GM23338 (cell line): Measurements from ENCODE around the gene ETF1. TPM values are rescaled to one million over a fixed set of nuclear protein-coding genes. Genes with fewer than 3 reads are reported as not detected.

Experiments
- ATAC-seq: fragments of 200-7000 bp; cut with Tn5 transposase; 3 replicates; pipeline ENCODE4 v1.9.1; 2020
- DNase-seq: peaks from one replicate; pipeline ENCODE4 v3.0.0-alpha.2; 2015; ENCODE audit warnings: low spot score
- H2AFZ ChIP-seq: fragments of 200-600 bp; sonication (generic); 2 replicates; pipeline ENCODE4 v1.8.0; 2016; ENCODE audit warnings: antibody characterized with exemption, mild to moderate bottlenecking, moderate library complexity
- H3F3A ChIP-seq: fragments of 200-600 bp; sonication (generic); replicated peaks from 2 replicates; pipeline ENCODE4 v1.8.0; 2017; ENCODE audit warnings: antibody characterized with exemption, mixed run types, low read depth
- H3K27ac ChIP-seq: fragments of 200-600 bp; sonication (generic); 2 replicates; pipeline ENCODE4 v1.6.1; 2016; ENCODE audit warnings: low read depth
- H3K27me3 ChIP-seq: fragments of 200-600 bp; sonication (generic); 2 replicates; pipeline ENCODE4 v1.8.0; 2016; ENCODE audit warnings: mild to moderate bottlenecking, mixed run types, moderate library complexity; ENCODE audit not compliant: insufficient read depth
- H3K36me3 ChIP-seq: fragments of 200-600 bp; sonication (generic); 2 replicates; pipeline ENCODE4 v1.8.0; 2016; ENCODE audit warnings: mild to moderate bottlenecking; ENCODE audit not compliant: insufficient read depth
- H3K4me1 ChIP-seq: fragments of 200-600 bp; sonication (generic); 2 replicates; pipeline ENCODE4 v1.8.0; 2016; ENCODE audit warnings: mild to moderate bottlenecking, moderate library complexity; ENCODE audit not compliant: insufficient read depth
- H3K4me2 ChIP-seq: fragments of 200-600 bp; sonication (generic); 2 replicates; pipeline ENCODE4 v1.7.1; 2017; ENCODE audit warnings: mixed run types
- H3K4me3 ChIP-seq: fragments of 200-600 bp; sonication (generic); 2 replicates; pipeline ENCODE4 v1.6.1; 2016; ENCODE audit warnings: mixed run types
- H3K79me2 ChIP-seq: fragments of 200-600 bp; sonication (generic); replicated peaks from 2 replicates; pipeline ENCODE4 v1.8.0; 2017; ENCODE audit warnings: mild to moderate bottlenecking; ENCODE audit not compliant: insufficient read depth
- H3K9me2 ChIP-seq: fragments of 200-600 bp; sonication (generic); 2 replicates; pipeline ENCODE4 v1.8.0; 2017; ENCODE audit not compliant: insufficient read depth
- H4K20me1 ChIP-seq: fragments of 200-600 bp; sonication (generic); replicated peaks from 2 replicates; pipeline ENCODE4 v1.8.0; 2017; ENCODE audit warnings: mild to moderate bottlenecking; ENCODE audit not compliant: insufficient read depth
- H3K27ac Mint-ChIP-seq: 2 replicates; pipeline ENCODE4 v1.8.0; 2020; ENCODE audit warnings: inconsistent platforms, mild to moderate bottlenecking, moderate library complexity, mixed read lengths
- H3K27me3 Mint-ChIP-seq: 3 replicates; pipeline ENCODE4 v1.8.0; 2022; ENCODE audit warnings: low read depth, mild to moderate bottlenecking, moderate library complexity, mixed read lengths, inconsistent platforms; ENCODE audit not compliant: insufficient read depth, poor library complexity
- H3K36me3 Mint-ChIP-seq: 3 replicates; pipeline ENCODE4 v1.8.0; 2021; ENCODE audit warnings: low read depth, mild to moderate bottlenecking, inconsistent platforms, moderate library complexity, mixed read lengths
- H3K4me1 Mint-ChIP-seq: 3 replicates; pipeline ENCODE4 v1.8.0; 2020; ENCODE audit warnings: mild to moderate bottlenecking, inconsistent platforms, mixed read lengths
- H3K4me3 Mint-ChIP-seq: 3 replicates; pipeline ENCODE4 v1.8.0; 2021; ENCODE audit warnings: moderate library complexity, mild to moderate bottlenecking, inconsistent platforms, mixed read lengths
- H3K9me3 Mint-ChIP-seq: 3 replicates; pipeline ENCODE4 v1.8.0; 2020; ENCODE audit warnings: moderate library complexity, mild to moderate bottlenecking, inconsistent platforms, mixed read lengths
- CTCF ChIP-seq, 2 experiments: fragments of 200-600 bp in 1 of 2; sonication (generic) in 1 of 2; conservative IDR thresholded peaks; 2 replicates each; pipeline versions ENCODE4 v1.5.1 to v1.6.1; 2016 to 2017; ENCODE audit warnings: antibody characterized with exemption in 2 of 2, low read depth in 2 of 2, mild to moderate bottlenecking in 2 of 2, moderate library complexity in 1 of 2
- ETS1 ChIP-seq: IDR thresholded peaks from 2 replicates; pipeline ENCODE4 v1.6.1; 2016; ENCODE audit warnings: antibody characterized with exemption
- EZH2 ChIP-seq: fragments of 200-600 bp; sonication (generic); IDR thresholded peaks from one replicate; pipeline ENCODE4 v1.8.0; 2017; ENCODE audit warnings: antibody characterized with exemption, mild to moderate bottlenecking, low read depth; ENCODE audit not compliant: unreplicated experiment
- EZH2phosphoT487 ChIP-seq: fragments of 200-600 bp; sonication (generic); IDR thresholded peaks from one replicate; pipeline ENCODE4 v1.8.1; 2018; ENCODE audit warnings: antibody characterized with exemption; ENCODE audit not compliant: unreplicated experiment
- JUNB ChIP-seq: IDR thresholded peaks from one replicate; pipeline ENCODE4 v1.6.1; 2016; ENCODE audit warnings: antibody characterized with exemption; ENCODE audit not compliant: unreplicated experiment
- POLR2AphosphoS5 ChIP-seq: IDR thresholded peaks from 2 replicates; pipeline ENCODE4 v1.6.1; 2016; ENCODE audit warnings: antibody characterized with exemption, low read depth
- STAT1 ChIP-seq: IDR thresholded peaks from one replicate; pipeline ENCODE4 v1.6.1; 2016; ENCODE audit warnings: antibody characterized with exemption; ENCODE audit not compliant: unreplicated experiment
- ZNF114 ChIP-seq: fragments of 250-450 bp; sonication (Bioruptor Pico); IDR thresholded peaks from 2 replicates; pipeline ENCODE4 v1.5.0; 2020; ENCODE audit warnings: mild to moderate bottlenecking, moderate library complexity
- ZNF331 ChIP-seq: fragments of 250-450 bp; sonication (Bioruptor Pico); IDR thresholded peaks from 2 replicates; pipeline ENCODE4 v1.5.0; 2020; ENCODE audit warnings: low read depth, mild to moderate bottlenecking, moderate library complexity
- polyA plus RNA-seq: library from polyadenylated mRNA; unstranded; fragments of >200 nt; fragmentation: Nextera tagmentation; extraction: Ambion mirVana; gene quantifications from 2 replicates; pipeline ENCODE4 v1.2.1, GENCODE V29; 2016
- total RNA-seq: library from RNA; depleted of rRNA; stranded (reverse); fragments of >200 nt; shearing (Covaris generic); gene quantifications from 2 replicates; pipeline ENCODE4 v1.2.3, GENCODE V29; 2014

Gene ETF1
- total and polyA plus RNA-seq, 2 experiments from 2014 or later: 68.9 to 136 TPM

GRCh38 chr5:138472353-138472752, 70.7 kb downstream of the ETF1 start:
- peak; percentile 73 for DNase-seq

GRCh38 chr5:138471052-138471361, 72.0 kb downstream of the ETF1 start:
- Mint-ChIP-seq H3K27me3 (peaks cover 46% of the 10 kb centered on the region), H3K4me1 (peaks cover 29% of the 10 kb centered on the region; the same call in 2 of the 3 replicates), H3K4me3 (no peak overlapping the region), H3K27ac (no peak overlapping the region), H3K9me3 (peaks cover 15% of the 10 kb centered on the region; the same call in 2 of the 3 replicates), H3K36me3 (peaks cover 28% of the 10 kb centered on the region)
- 0 out of 2 replicates have a peak, but pooled peaks cover 3% of the 10 kb centered on the region for H3K36me3 ChIP-seq
- H3K27ac ChIP-seq: no peak overlapping the region
- no peaks in the 10 kb centered on the region for H3K79me2 ChIP-seq
- H3F3A ChIP-seq: peaks cover 9% of the 10 kb centered on the region
- ATAC-seq (no peak), DNase-seq (no peak)
- H3K4me3 ChIP-seq: no peak overlapping the region
- peaks cover 5% of the 10 kb centered on the region for H3K4me1 ChIP-seq
- H4K20me1 ChIP-seq: peaks cover 14% of the 10 kb centered on the region; the same call in 1 of the 2 replicates
- H3K27me3 ChIP-seq: peaks cover 21% of the 10 kb centered on the region
- no peak overlapping the region for H2AFZ ChIP-seq
- no peak overlapping the region for H3K4me2 ChIP-seq
- H3K9me2 ChIP-seq: no peaks in the 10 kb centered on the region
- TF ChIP-seq JUNB: no peak
- no peak for TF ChIP-seq STAT1
- TF ChIP-seq ETS1: no peak

More at GRCh38 chr5:138472353-138472752, 70.7 kb downstream of the ETF1 start:
- Histone ChIP-seq H3F3A (peaks cover 6% of the 10 kb centered on the region), H3K4me3 (no peak overlapping the region), H3K4me2 (no peak overlapping the region), H4K20me1 (peaks cover 8% of the 10 kb centered on the region; the same call in 1 of the 2 replicates), H3K27me3 (peaks cover 7% of the 10 kb centered on the region; the same call in 1 of the 2 replicates), H3K9me2 (no peaks in the 10 kb centered on the region), H3K27ac (no peak overlapping the region), H3K4me1 (peaks cover 5% of the 10 kb centered on the region), H3K79me2 (no peaks in the 10 kb centered on the region), H3K36me3 (0 out of 2 replicates have a peak, but pooled peaks cover 3% of the 10 kb centered on the region), H2AFZ (peak overlapping the region; percentile 65; the same call in 1 of the 2 replicates)
- Mint-ChIP-seq H3K4me1 (peaks cover 19% of the 10 kb centered on the region; the same call in 2 of the 3 replicates), H3K36me3 (peaks cover 18% of the 10 kb centered on the region), H3K9me3 (peaks cover 6% of the 10 kb centered on the region; the same call in 2 of the 3 replicates), H3K27ac (peak overlapping the region; percentile 78; the same call in 1 of the 2 replicates), H3K4me3 (peak overlapping the region; percentile 38; the same call in 2 of the 3 replicates), H3K27me3 (peaks cover 36% of the 10 kb centered on the region)
- ATAC-seq: peak; percentile 8
- TF ChIP-seq EZH2: no peak

- peaks cover 15% of the 10 kb centered on the region; the same call in 2 of the 3 replicates for H3K9me3 Mint-ChIP-seq
- Histone ChIP-seq H3F3A (peaks cover 9% of the 10 kb centered on the region), H3K4me1 (peaks cover 5% of the 10 kb centered on the region), H3K9me2 (no peaks in the 10 kb centered on the region), H3K27me3 (peaks cover 26% of the 10 kb centered on the region), H3K27ac (no peak overlapping the region), H2AFZ (no peak overlapping the region), H3K4me3 (no peak overlapping the region), H3K36me3 (0 out of 2 replicates have a peak, but pooled peaks cover 3% of the 10 kb centered on the region), H4K20me1 (peaks cover 14% of the 10 kb centered on the region; the same call in 1 of the 2 replicates), H3K79me2 (no peaks in the 10 kb centered on the region), H3K4me2 (no peak overlapping the region)
- H3K27ac Mint-ChIP-seq: no peak overlapping the region
- H3K27me3 Mint-ChIP-seq: peaks cover 47% of the 10 kb centered on the region
- ATAC-seq (peak; percentile 4), DNase-seq (no peak)
- H3K36me3 Mint-ChIP-seq: peaks cover 28% of the 10 kb centered on the region
- peaks cover 29% of the 10 kb centered on the region; the same call in 2 of the 3 replicates for H3K4me1 Mint-ChIP-seq
- no peak overlapping the region for H3K4me3 Mint-ChIP-seq
- TF ChIP-seq EZH2 (no peak), ETS1 (no peak), STAT1 (no peak), ZNF114 (CRISPR knock-in tag) (no peak), CTCF (conservative IDR thresholded peaks at IDR 0.05; ENCODE audit: low read depth in 2 of 2) (no peak), POLR2AphosphoS5 (no peak), ZNF331 (CRISPR knock-in tag) (no peak), EZH2phosphoT487 (no peak), JUNB (no peak)
These were observed 72.5 kb downstream of the ETF1 start for GRCh38 chr5:138470322-138471051.
